GDM1 (cell line): Measurements from ENCODE around the gene COL27A1.
"Not testable (repeated sequence)": the region's sequence is repeated elsewhere in the genome, so short reads cannot be mapped to it uniquely, and the experiment has no call there.

ENCODE experiments used
- DNase-seq: peaks from one replicate; lab custom pipeline; 2025; lab: John Stamatoyannopoulos, UW

Gene COL27A1

DNA sequence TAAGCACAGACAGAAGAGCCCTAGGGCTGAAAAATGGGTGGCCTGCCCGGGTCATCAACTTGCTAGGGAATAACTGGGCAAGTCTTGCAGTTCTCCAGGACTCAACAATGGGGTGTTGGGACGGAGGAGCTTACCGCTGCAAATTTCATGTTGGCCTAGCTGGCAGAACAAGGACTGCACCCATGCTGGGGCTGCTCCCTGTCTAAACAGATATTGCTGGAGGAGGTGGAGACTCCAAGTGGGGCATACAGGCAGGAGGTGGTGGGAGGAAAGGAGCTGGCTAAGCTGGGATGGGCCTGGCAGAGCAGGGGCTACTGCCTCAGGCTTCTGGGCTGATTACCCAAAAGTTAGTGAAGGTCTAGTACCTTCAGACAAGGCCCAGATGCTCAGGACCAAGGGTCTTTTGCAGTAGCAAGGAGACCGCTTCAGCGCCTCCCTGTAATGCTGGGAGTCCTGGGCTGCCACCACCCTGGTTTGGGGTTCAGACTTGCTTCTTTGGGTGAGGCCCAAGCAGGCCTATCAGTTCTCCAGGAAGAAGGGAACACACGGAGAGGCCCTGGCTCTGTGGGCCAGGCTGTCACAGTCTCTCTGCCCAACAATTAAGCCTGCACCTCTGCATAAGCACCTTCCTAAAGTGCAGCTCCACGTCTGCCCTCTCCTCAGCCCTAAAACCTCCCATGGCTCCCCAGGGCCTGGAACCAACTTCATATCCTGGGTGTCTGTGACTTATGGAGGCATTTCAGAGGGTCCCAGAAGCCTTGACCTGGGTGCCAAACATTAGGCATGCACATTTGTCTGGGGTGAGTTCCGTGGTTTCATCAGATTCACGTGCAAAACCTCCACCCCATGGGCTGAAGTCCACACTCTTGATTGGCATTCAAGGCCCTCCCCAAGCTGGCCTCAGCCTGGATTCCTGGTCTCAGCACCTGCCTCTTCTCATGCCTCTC is 32.0 kb upstream of the COL27A1 start:
- DNase-seq = no peak

DNA sequence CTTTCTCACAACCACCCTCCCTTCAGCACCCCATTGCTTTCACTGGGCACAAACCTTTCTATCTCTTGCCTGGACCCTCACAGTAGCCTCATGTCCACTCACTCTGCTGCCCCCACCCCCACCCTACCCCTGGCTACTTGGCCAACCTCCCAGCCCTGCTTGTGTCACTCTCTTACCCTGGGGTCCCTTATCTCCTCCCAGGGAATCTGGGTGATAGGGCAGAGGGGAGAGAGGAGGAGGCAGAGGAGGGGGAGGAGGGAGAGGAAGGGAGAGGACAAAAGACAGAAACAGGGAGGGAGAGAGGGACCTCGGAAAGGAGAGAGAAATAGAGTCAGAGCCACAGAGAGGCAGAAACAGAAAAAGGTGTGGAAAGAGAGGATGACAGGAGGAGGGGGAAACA is 31.2 kb upstream of the COL27A1 start:
- DNase-seq = no peak

- DNase-seq = no peak
Observed at GRCh38 chr9:114124666-114125475, 30.5 kb upstream of the COL27A1 start.

DNA sequence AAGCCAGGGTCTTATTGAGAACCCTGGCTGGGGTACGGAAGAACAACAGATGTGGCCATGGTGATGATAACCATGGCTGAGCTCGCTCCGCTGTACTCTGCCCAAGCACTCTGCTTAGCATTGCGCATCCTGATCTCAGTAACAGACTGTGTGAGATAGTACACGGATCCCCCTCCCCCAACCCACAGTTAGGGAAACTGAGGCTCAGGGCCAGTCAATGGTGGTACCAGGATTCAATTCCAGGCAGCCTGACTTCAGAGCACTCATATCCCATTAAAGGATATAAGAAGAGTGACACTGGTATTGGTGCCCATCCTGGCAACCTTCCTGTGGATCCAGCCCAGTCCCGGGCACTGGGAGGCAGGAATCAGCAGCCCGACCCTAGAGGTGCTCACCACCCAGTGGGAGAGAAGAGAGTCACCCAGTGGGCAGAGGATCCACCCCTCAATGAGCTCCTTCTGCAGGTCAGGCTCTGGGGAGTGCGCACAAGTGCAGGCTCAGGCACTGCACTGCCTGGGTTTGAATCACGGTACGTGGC is 29.8 kb upstream of the COL27A1 start:
- no peak for DNase-seq

DNA sequence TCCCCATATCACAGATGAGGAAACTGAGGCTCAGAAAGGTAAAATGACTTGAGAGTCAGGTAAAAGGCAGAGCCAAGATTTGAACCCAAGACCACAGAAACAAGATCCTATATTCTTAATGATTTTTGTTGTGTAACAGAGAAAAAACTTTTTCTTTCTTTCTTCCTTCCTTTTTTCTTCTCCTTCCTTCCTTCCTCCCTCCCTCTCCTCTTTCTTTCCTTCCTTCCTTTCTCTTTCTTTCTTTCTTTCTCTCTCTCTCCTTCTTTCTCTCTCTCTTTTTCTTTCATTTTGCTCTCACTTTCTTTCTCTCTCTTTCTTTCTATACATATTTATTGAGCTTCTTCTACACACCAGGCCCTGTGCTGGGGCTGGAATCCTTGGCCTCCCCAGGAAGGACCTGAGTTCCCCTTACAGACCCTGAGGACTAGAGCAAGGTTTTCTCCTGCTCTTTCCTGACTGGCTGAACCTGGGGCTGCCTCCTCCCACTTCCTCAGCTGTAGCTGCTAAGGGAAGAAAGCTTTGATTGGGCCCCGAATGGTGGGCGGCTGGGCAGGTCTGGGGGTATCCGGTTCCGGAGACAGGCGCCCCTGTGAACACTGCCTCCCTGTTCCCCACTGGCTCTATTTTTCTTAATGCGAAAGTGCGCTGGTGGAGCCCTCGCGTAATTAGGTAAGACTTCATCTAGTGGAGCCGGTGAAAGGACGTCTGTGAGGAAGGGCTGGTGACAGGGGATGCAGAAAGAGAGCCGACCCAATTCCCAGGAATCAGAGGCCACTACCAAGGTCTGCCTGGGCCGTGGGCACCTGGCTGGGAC is 28.9 kb upstream of the COL27A1 start:
- no peak for DNase-seq

GRCh38 chr9:114128759-114129158 is 26.6 kb upstream of the COL27A1 start:
- not testable (repeated sequence) for DNase-seq

DNA sequence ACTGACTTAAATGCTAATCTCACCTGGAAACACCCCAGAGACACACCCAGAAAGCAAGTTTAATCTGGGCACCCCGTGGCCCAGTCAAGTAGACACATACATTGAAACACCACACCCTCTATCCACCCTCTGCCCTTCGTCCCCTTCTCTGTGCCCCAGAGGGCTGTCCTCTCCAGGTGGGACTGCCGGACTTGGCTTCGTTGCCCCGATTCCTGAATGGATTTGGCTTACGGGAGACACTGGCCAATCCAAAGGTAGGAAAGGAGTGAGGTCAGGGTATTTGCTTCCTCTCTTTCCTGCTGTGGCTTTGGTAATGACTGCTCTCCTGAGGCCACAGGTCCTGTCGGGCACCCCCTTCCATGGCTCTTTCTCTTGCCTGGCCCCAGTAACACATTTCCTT is 25.2 kb upstream of the COL27A1 start:
- no peak for DNase-seq

GRCh38 chr9:114130624-114131277 is 24.6 kb upstream of the COL27A1 start:
- no peak for DNase-seq

GRCh38 chr9:114131808-114132549 is 23.4 kb upstream of the COL27A1 start:
- DNase-seq = no peak

GRCh38 chr9:114132550-114132918 is 22.8 kb upstream of the COL27A1 start:
- DNase-seq = no peak

DNA sequence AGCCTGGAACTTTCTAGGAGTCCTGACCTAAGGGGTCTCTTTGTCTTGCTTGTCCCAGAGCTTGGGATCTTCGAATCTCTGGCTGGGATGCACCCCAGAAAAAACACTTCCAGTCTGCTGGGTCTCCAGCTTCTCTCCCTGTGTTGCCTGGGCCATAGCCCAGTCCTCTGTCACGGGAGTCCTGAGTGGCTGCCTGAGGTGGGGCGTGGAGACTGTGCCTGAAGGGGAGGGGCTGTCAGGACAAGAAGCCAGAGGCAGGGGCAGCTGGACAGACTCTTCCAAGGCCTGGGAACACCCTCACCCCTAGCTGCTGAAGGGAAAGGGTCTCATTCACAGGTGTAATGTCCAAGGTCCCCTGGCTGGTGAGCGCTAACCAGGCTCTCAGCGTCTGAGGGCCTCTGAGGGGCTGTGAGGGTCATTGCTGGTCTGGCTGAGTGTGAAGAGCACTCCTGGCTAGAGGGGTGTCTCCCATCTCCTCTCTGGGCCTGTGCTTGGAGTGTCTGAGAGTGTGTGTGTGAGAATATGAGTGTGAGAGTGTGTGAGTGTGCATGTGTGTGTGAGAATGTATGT is 20.4 kb upstream of the COL27A1 start:
- DNase-seq = no peak

- no peak for DNase-seq
Observed at GRCh38 chr9:114137831-114138230, 17.5 kb upstream of the COL27A1 start.

- DNase-seq = no peak
Observed at GRCh38 chr9:114138552-114138971, 16.8 kb upstream of the COL27A1 start.

DNA sequence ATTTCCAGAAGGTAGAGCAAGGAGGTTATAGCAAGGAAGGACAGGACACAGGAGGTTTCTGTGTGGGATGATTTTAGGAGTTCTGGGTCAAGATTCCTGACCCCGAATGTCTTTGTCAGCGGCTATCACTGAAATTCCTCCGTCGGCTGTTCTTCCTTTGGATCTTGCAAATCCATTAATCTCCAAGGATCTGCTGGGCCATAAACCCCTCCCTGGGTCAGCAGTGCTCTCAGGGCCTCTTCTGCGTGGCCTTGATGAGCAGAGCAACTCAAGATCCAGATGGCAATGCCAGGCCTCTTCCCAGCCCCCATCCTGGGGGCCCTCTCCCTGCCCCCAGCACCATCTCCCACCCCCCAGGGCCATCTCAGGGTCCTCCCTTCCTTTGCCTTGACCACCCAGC is 16.3 kb upstream of the COL27A1 start:
- no peak for DNase-seq

DNA sequence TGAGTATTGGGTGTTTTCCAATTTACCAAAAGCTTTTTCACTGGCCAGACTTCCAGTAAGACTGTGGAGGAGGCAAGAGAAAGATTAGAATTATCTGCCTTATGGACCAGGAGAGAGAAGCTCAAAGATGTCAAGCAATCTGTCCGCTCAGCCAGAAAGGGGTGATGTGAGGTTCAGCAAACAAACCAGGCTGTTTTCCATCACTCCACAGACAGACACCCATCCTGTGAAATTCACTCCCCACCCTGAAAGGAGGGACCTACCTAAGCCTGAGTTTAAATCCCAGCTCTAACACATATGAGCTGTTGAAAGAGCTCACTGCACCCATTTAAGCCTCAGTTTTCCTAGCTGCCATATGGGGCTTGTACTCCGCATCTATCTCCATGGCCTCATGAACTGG is 14.9 kb upstream of the COL27A1 start:
- no peak for DNase-seq

DNA sequence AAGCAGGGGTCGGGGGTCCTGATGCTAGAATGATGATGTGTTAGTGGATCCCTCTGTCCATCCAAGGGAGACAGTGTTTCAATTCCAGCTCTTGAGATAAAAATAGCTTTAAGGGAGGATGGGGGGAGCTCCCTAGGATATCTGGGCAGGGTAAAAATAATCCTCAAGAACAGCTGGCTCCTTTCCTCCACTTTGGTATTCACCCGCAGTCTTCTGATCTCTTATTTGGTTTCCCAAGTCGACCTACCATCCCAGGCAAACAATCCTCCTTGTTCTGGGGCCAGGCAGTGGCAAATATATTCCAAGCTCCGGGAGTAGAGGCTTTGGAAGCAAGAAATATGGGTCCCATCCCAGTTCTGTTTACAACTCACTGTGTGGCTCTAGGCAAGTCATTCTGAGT is 14.5 kb upstream of the COL27A1 start:
- no peak for DNase-seq

- no peak for DNase-seq
Observed at GRCh38 chr9:114141553-114142402, 13.6 kb upstream of the COL27A1 start.

DNA sequence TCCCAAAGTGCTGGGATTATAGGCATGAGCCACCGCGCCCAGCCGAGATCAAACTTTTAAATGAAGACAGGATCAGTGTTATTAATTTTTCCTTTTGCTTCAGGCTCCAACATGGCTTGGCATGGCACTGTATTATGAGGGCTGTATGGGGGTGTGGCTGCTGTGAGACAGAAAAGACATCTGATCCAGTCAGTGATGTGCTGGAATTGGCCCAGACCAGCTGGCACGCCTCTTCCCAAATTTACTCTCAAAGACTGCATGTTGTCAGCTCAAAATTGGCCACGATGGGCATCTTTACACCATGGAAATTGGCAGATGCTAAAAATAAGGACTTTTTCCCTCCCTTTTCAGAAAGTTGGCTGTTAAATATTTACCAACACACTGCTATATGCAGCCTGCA is 12.1 kb upstream of the COL27A1 start:
- no peak for DNase-seq

GRCh38 chr9:114146735-114147134 is 8.6 kb upstream of the COL27A1 start:
- DNase-seq = no peak
